Muscle of leg (tissue), 11 donors: Measurements from ENCODE around the gene SHF. TPM values are rescaled to one million over a fixed set of nuclear protein-coding genes. Genes with fewer than 3 reads are reported as not detected.

Source experiments
- DNase-seq: peaks from one replicate; pipeline ENCODE4 v3.0.0; 2013
- H3K27ac ChIP-seq: one replicate; pipeline ENCODE4 v1.5.1; 2013; ENCODE audit warnings: mild to moderate bottlenecking, low read length, control low read depth
- H3K27me3 ChIP-seq: one replicate; pipeline ENCODE4 v1.6.1; 2013; ENCODE audit warnings: low read length; ENCODE audit not compliant: control insufficient read depth, insufficient read depth
- H3K36me3 ChIP-seq: one replicate; pipeline ENCODE4 v1.6.1; 2013; ENCODE audit warnings: low read length; ENCODE audit not compliant: control insufficient read depth, insufficient read depth
- H3K4me1 ChIP-seq: one replicate; pipeline ENCODE4 v1.6.1; 2013; ENCODE audit warnings: low read length; ENCODE audit not compliant: control insufficient read depth, insufficient read depth
- H3K4me3 ChIP-seq: one replicate; pipeline ENCODE4 v1.5.1; 2013; ENCODE audit warnings: low read length, control low read depth
- H3K9me3 ChIP-seq: replicated peaks from 2 replicates; pipeline ENCODE4 v1.6.1; 2013; ENCODE audit warnings: low read depth, low read length; ENCODE audit not compliant: control insufficient read depth
- WGBS: methylation state at CpG from one replicate; pipeline ENCODE4 v1.1.5; 2013; ENCODE audit warnings: missing lambda C conversion rate; ENCODE audit not compliant: insufficient coverage; 5-methylcytosine and 5-hydroxymethylcytosine counted together
- polyA plus RNA-seq, 8 donors: library from polyadenylated mRNA; unstranded; fragments of 120-200 nt; gene quantifications; one replicate each; pipeline versions ENCODE4 v1.2.1 to v1.2.3, GENCODE V29; 2013; ENCODE audit warnings: inconsistent platforms in 1 of 8, low replicate concordance in 1 of 8; ENCODE audit not compliant: insufficient read length in 8 of 8, insufficient read depth in 1 of 8
- total RNA-seq: library from RNA; stranded (reverse); fragments of 120-200 nt; gene quantifications from one replicate; pipeline ENCODE4 v1.2.4, GENCODE V29; 2013

The SHF gene
- total and polyA plus RNA-seq, 9 donors: 7.8 to 13.3 (median 9.3) TPM

DNA sequence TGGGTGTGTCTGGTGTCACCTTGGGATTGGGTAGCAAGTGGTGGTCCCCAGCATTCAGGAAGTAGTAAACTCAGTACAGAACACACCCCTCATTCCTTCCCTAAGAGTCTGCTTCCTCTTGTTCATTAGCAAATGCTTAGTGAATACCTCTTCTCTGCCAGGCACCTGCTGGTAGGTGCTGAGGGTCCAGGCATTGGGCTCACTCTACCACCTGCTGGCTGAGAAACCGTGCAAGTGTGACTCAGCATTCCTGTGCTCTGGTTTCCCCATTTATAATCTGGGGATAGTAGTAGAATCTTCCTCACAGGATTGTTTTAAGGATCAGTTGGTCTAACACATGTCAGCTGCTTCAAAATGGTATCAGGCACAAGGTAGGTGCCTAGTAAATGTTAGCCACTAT lies 4.8 kb downstream of the SHF start:
- Histone ChIP-seq H3K36me3 (no peaks in the 10 kb centered on the region), H3K9me3 (no peaks in the 10 kb centered on the region), H3K4me3 (no peak overlapping the region), H3K4me1 (peaks cover 47% of the 10 kb centered on the region), H3K27ac (no peak overlapping the region), H3K27me3 (no peaks in the 10 kb centered on the region)
- no peak for DNase-seq
- no CpG with 5 or more reads among the region's 1 CpG for WGBS

DNA sequence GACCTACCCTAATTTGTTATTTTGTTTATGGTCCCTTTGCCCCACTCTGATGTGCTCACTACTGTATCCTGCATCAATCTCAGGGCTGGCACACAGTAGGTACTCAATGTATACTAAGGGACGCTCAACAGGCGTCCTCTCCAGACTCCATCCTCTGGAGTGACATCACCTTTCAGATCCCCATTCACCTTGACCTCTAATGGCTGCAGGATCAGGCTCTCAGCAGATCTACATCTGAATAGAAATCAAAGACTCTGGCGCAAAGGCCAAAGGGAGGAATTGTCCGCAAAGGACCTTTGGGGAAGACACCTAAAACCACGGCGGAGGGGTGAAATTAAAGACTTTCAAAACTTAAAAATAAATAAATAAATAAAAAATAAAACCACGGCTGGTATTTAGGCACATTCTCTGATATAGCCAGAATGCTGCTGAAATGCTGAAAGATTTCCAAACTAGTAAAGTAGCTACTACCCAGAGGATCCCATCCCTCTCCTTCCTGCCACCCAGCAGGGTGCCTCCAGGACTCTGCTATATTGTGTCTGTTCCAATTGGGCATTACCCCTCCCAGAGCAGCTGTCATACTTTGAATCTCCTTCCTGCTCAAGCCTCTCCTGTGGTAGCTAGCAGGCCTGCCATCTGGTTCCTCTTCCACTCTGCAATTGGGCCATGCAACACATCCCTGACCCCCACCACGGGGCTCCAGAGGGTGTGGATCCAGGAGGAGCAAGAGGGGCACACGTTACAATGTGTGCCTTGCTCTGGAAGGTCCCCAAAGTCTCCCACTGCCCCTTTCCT lies 6.1 kb downstream of the SHF start:
- Histone ChIP-seq H3K4me1 (peaks cover 40% of the 10 kb centered on the region), H3K27ac (no peak overlapping the region), H3K9me3 (no peaks in the 10 kb centered on the region), H3K4me3 (no peak overlapping the region), H3K36me3 (peaks cover 8% of the 10 kb centered on the region), H3K27me3 (no peaks in the 10 kb centered on the region)
- 90% methylated on average over 2 of the region's 9 CpGs for WGBS
- no peak for DNase-seq

DNA sequence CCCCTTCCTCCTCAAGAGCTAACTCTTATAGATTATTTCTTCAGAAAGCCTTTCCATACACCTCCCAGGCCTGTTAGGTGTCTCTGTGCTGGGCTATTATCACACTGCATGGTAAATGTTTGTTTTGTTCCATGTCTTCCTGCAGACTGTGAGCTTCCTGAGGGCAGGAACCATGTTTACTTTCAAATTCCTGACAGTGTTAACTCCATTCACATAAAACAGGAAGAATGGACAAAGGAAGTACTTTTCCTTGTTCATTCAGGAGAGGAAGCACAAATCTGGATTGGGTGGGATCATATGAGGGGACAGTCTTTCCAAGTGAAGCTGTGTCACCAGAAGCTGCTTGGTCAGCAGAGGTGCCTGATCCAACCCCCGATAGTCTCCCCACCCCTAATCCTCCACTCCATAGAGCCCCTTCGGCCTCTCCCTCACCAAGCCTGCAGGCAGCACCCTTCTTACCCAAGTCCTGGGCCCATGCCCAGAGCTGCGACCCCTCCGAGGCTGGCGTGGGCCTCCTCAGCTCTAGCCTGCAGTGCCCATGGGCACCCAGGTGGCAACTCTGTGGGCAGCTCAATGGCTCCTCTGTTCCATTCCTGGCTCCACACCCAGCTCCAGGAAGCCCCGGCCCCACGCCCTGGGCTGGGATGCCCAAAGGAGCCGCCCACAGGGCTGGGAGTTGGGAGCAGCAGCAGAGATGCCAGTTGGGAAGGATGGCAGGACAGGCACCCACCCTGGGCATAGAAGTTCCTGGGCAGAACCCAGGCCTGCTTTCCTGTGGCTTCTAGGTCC lies 6.9 kb downstream of the SHF start:
- Histone ChIP-seq H3K4me1 (peaks cover 32% of the 10 kb centered on the region), H3K4me3 (no peak overlapping the region), H3K27me3 (no peaks in the 10 kb centered on the region), H3K9me3 (no peaks in the 10 kb centered on the region), H3K27ac (no peak overlapping the region), H3K36me3 (peaks cover 12% of the 10 kb centered on the region)
- no peak for DNase-seq
- 100% methylated on average over 3 of the region's 8 CpGs for WGBS

DNA sequence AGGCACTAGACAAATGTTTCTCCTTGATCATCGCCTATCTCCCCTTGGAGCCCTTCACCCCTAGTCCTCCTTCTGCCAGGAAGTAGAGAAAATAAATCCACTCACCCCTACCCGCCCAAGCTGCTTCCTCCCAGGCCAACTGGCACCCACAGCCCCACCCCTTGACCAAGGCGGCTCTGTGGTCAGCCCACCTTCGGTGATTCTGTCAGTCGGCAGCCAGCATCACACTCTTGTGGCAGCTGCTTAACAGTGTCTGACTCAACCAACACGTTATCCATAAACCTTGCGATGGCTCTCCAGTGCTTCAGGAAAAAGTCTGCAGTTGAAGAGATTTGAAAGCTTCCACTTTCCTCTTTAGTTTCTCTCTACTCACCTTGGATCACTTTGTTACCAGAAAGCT lies 7.6 kb downstream of the SHF start:
- Histone ChIP-seq H3K4me1 (peaks cover 26% of the 10 kb centered on the region), H3K27me3 (no peaks in the 10 kb centered on the region), H3K36me3 (peaks cover 14% of the 10 kb centered on the region), H3K4me3 (no peak overlapping the region), H3K27ac (no peak overlapping the region), H3K9me3 (no peaks in the 10 kb centered on the region)
- WGBS: 74% methylated on average over 5 of the region's 7 CpGs
- no peak for DNase-seq

DNA sequence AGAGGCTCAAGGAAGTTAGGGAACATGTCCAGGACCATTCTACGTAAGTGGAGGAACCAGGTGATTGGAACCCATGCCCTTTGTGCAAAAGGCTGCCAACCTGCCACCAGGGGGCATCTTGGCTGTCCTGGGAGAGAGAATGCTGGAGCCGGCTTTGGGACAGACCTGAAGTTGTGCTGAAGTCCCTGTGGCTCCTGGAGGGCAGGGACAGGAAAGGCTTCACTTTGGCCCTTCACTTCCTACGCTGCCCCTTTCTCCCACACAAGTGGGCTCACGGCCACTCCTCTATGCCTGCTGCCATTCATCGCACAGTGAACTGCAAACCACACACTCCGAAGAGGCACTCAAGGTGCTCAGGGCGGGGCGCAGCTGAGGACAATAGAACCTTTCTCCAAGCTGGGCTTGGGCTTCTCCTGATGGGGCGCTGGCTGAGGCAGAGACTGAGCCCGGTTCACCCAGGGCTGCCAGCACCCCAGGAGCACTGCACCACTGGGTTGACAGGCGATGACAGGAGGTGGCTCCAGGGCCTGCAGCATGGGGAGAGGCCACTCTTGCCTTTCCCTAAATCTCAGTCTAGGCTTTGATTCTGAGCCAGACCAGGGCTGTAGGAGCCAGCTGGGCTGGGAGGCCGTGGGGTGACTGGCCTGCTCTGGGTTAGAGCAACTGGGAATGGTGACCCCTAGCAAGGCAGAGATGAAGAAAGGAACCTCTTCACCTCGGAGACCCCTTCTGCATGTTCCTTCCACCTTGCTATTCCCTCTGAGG lies 8.4 kb downstream of the SHF start:
- Histone ChIP-seq H3K36me3 (peaks cover 19% of the 10 kb centered on the region), H3K9me3 (no peaks in the 10 kb centered on the region), H3K27me3 (no peaks in the 10 kb centered on the region), H3K27ac (no peak overlapping the region), H3K4me1 (peaks cover 19% of the 10 kb centered on the region), H3K4me3 (no peak overlapping the region)
- no peak for DNase-seq
- 87% methylated on average over 13 of the region's 13 CpGs for WGBS

DNA sequence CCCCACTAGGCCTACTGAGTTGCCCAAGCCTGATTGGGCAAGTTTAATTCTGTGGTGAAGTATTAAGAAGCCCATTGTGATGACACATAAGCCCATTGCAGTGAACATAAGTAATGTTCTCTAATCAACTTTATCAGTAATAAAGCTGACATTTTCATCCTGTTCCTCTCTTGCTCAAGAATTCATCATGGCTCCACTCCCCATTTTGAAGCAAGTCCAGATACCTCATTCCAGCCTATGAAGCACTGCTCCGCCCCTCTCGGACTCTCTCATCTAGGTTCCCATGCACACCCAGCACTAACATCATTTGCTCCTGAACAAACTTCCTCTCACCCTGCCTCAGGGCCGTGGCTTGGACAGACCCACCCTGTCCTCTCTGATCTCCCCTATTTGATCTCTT lies 10.5 kb downstream of the SHF start:
- Histone ChIP-seq H3K27me3 (no peaks in the 10 kb centered on the region), H3K36me3 (peaks cover 28% of the 10 kb centered on the region), H3K27ac (no peak overlapping the region), H3K4me1 (peaks cover 14% of the 10 kb centered on the region), H3K4me3 (no peak overlapping the region), H3K9me3 (no peaks in the 10 kb centered on the region)
- no peak for DNase-seq
- 88% methylated on average over 3 of the region's 3 CpGs for WGBS

DNA sequence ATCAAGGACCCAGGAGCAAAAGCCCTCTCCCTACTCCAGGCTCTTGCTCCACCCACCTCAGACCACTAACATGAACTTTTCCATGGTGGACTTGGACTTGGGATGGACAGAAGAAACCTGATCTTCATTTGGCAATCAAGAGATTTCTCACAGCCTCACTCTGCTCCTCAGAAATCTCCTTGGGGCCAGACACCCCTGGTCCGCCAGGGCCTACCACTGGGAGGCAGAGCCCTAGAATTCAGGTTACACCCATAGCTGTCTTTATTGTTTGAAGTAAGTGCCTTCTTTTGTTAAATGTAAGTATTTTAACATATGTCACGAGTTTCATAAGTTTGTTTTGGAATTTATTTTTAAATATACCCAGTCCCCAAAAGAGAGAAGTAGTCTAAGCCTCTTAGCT lies 13.2 kb downstream of the SHF start:
- no peak for DNase-seq

DNA sequence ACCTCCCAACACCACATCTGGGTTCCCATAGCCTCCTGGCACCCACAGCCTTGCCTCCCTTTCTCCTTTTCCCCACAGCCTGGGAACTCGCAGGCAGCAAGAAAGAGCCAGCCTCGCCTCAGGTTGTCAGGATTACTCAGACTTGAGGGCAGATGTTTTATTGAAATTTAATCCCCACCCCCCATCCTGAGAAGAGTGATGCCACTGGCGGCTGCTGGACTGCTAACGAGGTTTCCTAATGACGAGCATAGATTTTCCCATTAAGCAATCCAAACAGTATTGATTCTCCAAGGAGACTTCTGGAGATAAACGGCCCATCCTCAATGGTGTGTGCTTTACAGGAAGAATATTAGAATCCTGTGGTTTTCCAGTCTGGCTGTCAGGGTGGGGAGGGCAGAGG lies 13.7 kb downstream of the SHF start:
- WGBS: 86% methylated on average over 2 of the region's 6 CpGs
- no peak overlapping the region for H3K4me3 ChIP-seq
- no peaks in the 10 kb centered on the region for H3K27me3 ChIP-seq
- no peak for DNase-seq
- peaks cover 35% of the 10 kb centered on the region for H3K36me3 ChIP-seq
- H3K9me3 ChIP-seq: no peaks in the 10 kb centered on the region
- peaks cover 3% of the 10 kb centered on the region for H3K4me1 ChIP-seq
- H3K27ac ChIP-seq: no peak overlapping the region

More for the DNA sequence above, 13.2 kb downstream of the SHF start:
- Histone ChIP-seq H3K4me3 (no peak overlapping the region), H3K27me3 (no peaks in the 10 kb centered on the region), H3K9me3 (no peaks in the 10 kb centered on the region), H3K4me1 (peaks cover 3% of the 10 kb centered on the region), H3K36me3 (peaks cover 35% of the 10 kb centered on the region), H3K27ac (no peak overlapping the region)
- no CpG with 5 or more reads among the region's 2 CpGs for WGBS

DNA sequence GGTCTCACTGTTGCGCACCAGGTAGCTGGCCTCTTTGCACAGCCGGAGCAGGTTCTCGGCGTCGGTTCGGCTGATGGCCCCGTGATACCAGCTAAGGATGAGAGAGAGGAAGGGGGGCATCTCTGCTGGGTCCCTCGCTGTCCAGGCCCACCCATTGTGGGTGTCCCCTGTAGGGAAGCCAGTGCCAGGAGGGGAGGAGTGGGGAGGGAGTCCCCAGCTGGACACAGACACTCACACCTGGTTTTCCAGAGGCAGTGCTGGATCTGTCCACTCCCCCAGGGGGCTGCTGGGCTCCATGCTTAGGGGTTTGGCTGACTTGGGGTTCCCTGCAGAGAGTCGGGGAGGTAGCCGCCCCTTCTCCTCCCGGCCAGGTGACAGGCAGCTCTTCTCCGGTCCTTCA lies 15.9 kb downstream of the SHF start:
- 93% methylated on average over 7 of the region's 12 CpGs for WGBS
- no peak overlapping the region for H3K4me3 ChIP-seq
- peaks cover 13% of the 10 kb centered on the region for H3K4me1 ChIP-seq
- H3K9me3 ChIP-seq: no peaks in the 10 kb centered on the region
- no peaks in the 10 kb centered on the region for H3K27me3 ChIP-seq
- peaks cover 29% of the 10 kb centered on the region for H3K36me3 ChIP-seq
- no peak for DNase-seq
- no peak overlapping the region for H3K27ac ChIP-seq
